Measurements from ENCODE around the gene PTPRN2. TPM values are rescaled to one million over a fixed set of nuclear protein-coding genes. Genes with fewer than 3 reads are reported as not detected.

The PTPRN2 gene
- total and polyA plus RNA-seq, 2 of the 8 experiments (the other 6 are each of a cell fraction or from before 2014, with no cell fraction given) = 2.6 to 4.5 TPM

- TF ChIP-seq, protein P1, sequence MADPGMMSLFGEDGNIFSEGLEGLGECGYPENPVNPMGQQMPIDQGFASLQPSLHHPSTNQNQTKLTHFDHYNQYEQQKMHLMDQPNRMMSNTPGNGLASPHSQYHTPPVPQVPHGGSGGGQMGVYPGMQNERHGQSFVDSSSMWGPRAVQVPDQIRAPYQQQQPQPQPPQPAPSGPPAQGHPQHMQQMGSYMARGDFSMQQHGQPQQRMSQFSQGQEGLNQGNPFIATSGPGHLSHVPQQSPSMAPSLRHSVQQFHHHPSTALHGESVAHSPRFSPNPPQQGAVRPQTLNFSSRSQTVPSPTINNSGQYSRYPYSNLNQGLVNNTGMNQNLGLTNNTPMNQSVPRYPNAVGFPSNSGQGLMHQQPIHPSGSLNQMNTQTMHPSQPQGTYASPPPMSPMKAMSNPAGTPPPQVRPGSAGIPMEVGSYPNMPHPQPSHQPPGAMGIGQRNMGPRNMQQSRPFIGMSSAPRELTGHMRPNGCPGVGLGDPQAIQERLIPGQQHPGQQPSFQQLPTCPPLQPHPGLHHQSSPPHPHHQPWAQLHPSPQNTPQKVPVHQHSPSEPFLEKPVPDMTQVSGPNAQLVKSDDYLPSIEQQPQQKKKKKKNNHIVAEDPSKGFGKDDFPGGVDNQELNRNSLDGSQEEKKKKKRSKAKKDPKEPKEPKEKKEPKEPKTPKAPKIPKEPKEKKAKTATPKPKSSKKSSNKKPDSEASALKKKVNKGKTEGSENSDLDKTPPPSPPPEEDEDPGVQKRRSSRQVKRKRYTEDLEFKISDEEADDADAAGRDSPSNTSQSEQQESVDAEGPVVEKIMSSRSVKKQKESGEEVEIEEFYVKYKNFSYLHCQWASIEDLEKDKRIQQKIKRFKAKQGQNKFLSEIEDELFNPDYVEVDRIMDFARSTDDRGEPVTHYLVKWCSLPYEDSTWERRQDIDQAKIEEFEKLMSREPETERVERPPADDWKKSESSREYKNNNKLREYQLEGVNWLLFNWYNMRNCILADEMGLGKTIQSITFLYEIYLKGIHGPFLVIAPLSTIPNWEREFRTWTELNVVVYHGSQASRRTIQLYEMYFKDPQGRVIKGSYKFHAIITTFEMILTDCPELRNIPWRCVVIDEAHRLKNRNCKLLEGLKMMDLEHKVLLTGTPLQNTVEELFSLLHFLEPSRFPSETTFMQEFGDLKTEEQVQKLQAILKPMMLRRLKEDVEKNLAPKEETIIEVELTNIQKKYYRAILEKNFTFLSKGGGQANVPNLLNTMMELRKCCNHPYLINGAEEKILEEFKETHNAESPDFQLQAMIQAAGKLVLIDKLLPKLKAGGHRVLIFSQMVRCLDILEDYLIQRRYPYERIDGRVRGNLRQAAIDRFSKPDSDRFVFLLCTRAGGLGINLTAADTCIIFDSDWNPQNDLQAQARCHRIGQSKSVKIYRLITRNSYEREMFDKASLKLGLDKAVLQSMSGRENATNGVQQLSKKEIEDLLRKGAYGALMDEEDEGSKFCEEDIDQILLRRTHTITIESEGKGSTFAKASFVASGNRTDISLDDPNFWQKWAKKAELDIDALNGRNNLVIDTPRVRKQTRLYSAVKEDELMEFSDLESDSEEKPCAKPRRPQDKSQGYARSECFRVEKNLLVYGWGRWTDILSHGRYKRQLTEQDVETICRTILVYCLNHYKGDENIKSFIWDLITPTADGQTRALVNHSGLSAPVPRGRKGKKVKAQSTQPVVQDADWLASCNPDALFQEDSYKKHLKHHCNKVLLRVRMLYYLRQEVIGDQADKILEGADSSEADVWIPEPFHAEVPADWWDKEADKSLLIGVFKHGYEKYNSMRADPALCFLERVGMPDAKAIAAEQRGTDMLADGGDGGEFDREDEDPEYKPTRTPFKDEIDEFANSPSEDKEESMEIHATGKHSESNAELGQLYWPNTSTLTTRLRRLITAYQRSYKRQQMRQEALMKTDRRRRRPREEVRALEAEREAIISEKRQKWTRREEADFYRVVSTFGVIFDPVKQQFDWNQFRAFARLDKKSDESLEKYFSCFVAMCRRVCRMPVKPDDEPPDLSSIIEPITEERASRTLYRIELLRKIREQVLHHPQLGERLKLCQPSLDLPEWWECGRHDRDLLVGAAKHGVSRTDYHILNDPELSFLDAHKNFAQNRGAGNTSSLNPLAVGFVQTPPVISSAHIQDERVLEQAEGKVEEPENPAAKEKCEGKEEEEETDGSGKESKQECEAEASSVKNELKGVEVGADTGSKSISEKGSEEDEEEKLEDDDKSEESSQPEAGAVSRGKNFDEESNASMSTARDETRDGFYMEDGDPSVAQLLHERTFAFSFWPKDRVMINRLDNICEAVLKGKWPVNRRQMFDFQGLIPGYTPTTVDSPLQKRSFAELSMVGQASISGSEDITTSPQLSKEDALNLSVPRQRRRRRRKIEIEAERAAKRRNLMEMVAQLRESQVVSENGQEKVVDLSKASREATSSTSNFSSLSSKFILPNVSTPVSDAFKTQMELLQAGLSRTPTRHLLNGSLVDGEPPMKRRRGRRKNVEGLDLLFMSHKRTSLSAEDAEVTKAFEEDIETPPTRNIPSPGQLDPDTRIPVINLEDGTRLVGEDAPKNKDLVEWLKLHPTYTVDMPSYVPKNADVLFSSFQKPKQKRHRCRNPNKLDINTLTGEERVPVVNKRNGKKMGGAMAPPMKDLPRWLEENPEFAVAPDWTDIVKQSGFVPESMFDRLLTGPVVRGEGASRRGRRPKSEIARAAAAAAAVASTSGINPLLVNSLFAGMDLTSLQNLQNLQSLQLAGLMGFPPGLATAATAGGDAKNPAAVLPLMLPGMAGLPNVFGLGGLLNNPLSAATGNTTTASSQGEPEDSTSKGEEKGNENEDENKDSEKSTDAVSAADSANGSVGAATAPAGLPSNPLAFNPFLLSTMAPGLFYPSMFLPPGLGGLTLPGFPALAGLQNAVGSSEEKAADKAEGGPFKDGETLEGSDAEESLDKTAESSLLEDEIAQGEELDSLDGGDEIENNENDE (IDR thresholded peaks at IDR 0.05; ENCODE audit: insufficient replicate concordance, low read length) = no peak
- TF ChIP-seq CREB1 (IDR thresholded peaks at IDR 0.05) (no peak), CTCF (IDR thresholded peaks at IDR 0.05; ENCODE audit: control extremely low read depth in 1 of 3, insufficient read depth in 1 of 3, low read depth in 1 of 3, low read length in 3 of 3) (no peak), ATF3 (IDR thresholded peaks at IDR 0.05; ENCODE audit: insufficient read depth, low read depth, low read length) (no peak), ASH2L (IDR thresholded peaks at IDR 0.05; ENCODE audit: low read length) (no peak), POLR2AphosphoS5 (IDR thresholded peaks at IDR 0.05; ENCODE audit: low read depth, low read length) (no peak), BACH1 (IDR thresholded peaks at IDR 0.05; ENCODE audit: low read length) (no peak), RAD21 (IDR thresholded peaks at IDR 0.05 in 1 of 2, conservative IDR thresholded peaks at IDR 0.05 in 1 of 2; ENCODE audit: low read depth in 2 of 2, low read length in 2 of 2) (no peak), POLR2A (IDR thresholded peaks at IDR 0.05; ENCODE audit: control extremely low read depth in 1 of 2, low read depth in 2 of 2, low read length in 2 of 2) (no peak)
Observed at GRCh38 chr7:158174947-158175346, 412.7 kb downstream of the PTPRN2 start (continued).

Data from H1 (cell line).